ENCODE measurements around the gene RNF26.

The RNF26 gene

DNA sequence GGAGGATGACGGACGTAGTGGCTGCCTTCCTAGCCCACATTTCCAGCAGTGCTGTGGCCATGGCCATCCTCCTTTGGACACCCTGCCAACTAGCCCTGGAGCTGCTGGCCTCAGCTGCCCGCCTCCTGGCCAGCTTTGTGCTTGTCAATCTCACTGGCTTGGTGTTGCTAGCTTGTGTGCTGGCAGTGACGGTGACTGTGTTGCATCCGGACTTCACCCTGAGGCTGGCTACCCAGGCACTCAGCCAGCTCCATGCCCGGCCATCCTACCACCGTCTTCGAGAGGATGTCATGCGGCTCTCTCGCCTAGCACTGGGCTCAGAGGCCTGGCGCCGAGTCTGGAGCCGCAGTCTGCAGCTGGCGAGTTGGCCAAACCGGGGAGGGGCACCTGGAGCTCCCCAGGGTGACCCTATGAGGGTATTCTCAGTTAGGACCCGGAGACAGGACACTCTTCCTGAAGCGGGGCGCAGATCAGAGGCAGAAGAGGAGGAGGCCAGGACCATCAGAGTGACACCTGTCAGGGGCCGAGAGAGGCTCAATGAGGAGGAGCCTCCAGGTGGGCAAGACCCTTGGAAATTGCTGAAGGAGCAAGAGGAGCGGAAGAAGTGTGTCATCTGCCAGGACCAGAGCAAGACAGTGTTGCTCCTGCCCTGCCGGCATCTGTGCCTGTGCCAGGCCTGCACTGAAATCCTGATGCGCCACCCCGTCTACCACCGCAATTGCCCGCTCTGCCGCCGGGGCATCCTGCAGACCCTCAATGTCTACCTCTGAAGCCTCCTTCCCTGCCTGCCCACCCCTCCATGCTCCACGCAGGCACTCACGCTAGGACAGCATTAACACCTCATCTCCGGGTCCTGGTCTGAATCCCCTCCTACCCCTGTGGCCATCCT lies 1.6 kb downstream of the RNF26 start:
- in situ Hi-C loops (cut with HindIII; ENCODE audit: low sequenced_read_pairs) = no loop called here

DNA sequence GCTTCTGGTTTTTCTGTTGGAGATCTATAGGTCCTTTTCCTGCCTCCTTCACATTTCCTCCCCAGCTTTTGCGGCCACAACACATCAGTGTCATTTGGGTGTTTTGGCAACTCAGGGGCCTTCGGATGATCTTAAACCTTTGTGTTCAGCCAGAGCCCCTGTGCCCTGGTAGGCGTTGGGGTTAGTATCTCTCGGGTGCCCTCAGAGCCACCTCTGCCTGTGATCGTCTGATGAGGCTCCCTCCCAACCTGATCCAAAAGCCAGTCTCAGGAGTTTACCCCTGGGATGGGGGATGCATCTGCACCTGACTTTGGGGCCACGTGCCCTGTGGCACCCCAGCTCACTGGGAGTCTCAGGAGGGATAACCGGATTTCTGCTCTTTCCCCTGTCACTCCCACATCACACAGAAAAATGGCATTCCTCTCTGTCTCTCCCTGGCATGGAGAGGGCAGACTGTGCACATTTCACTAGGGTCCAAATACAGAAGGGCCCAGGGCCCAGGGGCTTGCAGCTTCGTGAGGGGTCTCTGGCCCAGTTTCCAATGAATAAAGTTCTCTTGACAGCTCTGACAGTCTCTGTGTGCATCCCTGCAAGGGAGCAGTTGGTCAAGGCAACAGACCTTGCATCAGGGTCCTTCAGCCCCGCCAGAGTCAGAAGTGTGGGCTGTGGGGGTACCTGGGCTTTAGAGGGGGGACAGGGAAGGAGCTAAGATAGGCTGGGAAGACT lies 2.6 kb downstream of the RNF26 start:
- in situ Hi-C loops (cut with HindIII; ENCODE audit: low sequenced_read_pairs) = no loop called here

DNA sequence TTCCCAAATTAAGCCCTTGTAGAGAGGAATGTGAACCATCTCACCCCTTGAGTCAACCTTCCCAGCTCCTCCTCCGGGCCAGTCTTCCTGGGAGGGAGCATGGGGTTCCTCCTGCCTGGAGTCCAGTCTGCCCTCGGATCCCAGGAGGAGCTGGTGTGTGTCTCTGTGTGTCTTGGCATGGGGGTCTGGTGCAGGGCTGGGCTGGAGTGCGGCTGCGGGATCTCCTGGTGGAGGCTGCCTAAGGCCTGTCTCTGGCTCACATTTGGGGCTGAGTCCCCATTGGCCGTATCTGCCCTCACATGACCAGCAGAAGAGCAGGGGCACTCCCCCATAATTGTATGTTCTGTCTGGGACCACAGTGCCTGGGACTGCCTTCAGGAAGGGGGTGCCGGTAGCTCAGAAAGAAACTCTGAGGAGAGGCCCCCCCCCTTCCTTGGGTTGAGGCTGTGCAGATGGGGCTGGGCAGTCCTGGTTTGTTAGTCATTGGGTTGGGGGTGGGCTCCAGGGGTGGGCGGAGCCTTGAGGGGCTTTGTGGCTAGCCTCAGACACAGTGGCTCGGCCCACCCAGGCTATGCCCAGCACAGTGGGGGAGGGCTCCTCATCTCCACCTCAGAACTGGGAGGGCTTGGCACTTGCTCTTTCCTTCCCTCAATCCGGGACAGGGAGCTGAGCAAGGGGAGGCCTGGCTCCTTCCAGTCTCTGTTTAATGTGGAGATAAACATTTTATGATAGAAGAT lies 3.4 kb downstream of the RNF26 start:
- in situ Hi-C loops (cut with HindIII; ENCODE audit: low sequenced_read_pairs) = no loop called here

DNA sequence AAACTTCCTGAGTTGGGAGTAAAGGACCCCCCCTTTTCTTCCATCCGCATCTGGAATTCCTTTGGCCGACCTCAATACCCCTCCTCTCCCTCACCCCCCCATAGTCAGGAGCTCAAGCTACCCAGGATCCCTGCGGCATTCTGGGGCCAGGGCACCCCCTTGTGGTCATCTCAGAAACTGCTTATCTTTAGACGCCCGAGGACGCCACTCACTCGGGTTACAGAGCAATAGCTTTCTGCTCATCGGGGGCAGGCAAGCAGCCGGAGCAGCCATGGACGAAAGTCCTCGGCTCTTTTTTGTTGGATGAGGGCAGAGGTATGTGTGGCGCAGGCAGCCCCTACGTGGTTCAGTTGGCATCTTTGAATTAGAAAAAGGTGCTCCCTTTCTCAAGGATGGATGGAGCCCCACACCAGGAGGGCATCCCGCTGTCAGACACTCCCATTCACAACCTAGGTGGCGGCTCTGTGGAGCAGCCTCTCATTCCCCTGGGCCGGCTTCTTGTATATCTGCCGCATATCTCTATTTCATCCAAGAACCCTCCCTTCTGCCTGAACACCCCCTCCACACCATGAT lies 4.1 kb downstream of the RNF26 start:
- in situ Hi-C loops (cut with HindIII; ENCODE audit: low sequenced_read_pairs) = no loop called here

DNA sequence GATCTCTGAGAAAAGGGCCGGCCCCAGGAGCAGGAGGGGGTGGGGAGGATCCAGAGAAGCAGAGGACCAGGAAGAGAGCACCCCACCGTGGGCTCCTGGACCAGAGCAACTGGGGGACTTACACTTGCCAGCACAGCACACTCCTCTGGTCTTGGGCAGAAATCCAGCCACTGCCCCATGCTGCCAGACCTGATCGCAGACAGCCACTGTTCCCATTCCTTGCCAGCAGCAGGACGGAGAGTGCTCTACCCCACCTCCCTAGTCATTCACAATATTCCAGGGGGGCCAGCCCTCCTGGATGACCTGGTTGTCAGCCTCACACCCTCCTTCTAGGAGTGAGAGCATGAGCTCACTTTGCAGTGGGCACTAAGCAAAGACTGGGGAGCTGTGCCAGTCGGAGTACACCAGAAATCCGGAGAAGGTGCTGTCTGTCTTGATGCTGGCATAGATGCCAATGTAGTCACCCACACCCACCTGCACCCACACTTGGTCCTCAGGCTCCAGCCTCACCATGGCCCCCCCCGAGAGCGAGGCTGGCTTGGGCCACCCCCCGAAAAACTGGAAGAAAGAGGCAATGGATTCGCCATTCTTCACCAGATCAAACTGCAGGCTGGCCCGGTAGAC lies 4.8 kb downstream of the RNF26 start:
- in situ Hi-C loops (cut with HindIII; ENCODE audit: low sequenced_read_pairs) = no loop called here

DNA sequence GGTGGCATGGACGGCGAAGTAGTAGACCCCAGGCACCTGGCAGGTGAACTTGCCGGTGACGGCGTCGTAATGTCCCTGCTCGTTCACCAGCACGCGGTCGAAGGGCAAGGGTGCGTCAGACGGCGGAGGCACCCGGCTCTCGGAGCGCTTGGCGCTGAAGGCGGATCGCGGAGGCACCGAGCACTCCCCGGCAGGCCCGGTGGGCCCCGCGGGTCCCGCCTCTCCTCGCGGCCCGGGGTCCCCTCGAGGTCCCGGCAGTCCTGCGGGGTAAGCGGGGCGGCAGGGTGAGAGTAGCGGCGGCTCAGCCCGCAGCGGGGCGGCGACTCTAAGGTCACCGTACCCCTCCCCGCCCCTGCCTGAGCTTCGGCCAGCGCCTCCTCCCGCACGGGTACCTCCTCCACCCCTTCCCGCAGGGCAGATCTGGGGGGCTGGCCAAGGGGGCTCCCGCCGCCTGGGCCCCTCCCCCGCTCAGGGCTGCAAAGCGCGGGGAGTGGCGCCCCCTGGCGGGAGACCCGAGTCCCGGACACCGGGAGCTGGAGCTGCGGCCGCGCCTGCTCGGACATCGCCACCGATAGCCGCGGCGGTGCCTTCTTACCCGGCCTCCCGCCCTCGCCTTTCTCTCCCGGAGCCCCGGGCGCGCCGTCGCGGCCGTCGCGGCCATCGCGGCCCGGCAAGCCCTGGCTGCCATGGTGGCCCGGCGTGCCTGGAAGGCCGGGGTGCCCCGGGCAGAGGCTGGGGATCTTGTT lies 5.4 kb downstream of the RNF26 start:
- in situ Hi-C loops (cut with HindIII; ENCODE audit: low sequenced_read_pairs) = no loop called here

DNA sequence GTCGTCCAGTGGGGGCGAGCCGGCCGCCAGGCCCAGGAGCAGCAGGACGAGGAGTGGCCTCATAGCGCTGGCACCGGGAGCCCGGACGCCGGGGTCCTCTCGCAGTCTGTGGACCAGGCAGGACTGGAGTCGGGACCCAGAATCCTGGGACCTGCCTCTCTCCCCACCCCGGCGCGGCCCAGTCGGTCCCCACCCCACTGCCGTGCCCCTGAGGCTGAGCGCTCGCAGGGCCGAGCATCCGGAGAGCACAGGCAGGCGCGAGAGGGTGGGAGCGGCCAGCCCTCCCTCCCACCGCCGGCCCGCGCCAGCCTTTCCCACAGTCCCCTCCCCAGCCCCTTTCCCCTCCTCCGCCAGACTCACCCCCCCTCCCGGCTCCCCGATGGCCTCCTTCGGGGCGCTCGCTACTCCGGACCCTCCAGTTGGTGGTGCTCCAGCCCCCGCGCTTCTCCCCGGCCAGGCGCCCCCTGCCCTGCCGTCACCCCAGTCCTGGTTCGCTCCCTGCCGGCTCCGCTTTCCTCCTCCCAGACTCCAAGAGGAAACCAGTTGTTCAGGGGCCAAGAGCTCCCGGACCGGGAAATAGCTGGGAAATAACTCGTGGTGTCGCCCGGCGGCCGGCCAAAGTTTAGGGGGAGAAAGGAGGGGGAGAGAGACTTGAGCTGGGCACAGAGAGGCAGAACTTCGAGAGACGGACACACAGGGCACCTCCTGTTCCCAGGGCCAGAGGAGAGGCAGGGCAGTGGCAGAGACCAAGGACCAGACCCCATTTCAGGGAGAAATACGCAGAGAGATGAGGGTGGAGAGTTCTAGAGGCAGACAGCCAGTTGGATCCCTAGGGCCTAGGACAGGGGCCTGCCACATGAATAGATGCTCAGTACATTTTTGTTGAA lies 6.3 kb downstream of the RNF26 start, which contains the start of gene C1QTNF5:
TSS of gene C1QTNF5 (minus strand) at position 549 of the 887 bp plus-strand sequence. CDS start at position 63, 486 bp downstream.
- in situ Hi-C loops (cut with HindIII; ENCODE audit: low sequenced_read_pairs) = no loop called here

DNA sequence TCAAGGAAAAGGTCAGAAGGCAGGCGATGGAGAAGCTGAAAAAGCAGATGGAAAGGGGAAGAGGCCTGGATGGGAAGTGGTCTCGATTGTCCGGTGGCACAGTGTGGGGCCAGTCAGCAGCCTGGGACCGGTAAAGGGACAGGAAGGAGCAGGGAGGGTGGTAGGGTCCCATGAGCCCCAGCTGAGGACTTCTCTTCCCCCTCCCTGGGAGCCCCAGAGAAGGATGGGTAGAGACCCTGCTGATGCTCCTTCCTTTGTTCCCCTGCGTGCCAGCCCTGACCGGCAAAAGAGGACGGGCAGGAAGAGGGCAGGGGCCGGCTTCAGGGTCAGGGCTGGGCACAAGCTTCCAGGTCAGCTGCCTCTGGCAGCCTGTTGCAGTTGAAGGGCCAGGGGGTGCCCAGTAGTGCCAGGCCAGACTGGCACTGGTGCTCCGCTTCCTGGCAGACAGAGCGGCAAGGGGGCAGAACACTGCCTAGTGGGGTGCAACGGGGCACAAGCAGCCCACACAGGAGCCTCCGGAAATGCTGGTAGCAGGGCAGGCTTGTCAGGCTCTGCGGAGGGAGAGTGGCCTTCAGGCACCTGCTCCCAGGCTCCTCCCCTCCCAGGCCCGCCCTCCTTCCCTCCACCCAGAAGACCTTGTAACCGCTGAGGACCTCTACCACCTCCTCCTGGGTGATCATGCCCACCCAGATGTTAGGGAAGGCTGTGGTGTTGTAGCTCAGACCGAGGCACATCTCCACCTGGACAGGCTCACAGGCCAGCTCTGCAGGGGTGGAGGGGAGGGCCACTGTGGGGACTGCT lies 7.1 kb downstream of the RNF26 start:
- in situ Hi-C loops (cut with HindIII; ENCODE audit: low sequenced_read_pairs) = no loop called here

DNA sequence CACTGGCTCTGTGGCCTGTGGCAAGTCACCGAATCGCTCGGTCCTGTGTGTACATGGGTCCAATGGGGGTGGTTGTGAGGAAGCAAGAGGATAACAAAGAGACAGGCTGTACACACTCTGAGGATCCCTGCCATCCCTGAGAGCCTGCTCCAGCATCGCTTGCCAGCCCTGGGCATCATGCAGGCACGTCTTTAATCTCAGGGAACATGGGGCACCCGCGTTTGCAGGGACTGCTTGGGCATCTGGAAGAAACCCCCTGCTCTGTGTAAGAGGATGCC lies 7.6 kb downstream of the RNF26 start:
- in situ Hi-C loops (cut with HindIII; ENCODE audit: low sequenced_read_pairs) = no loop called here

DNA sequence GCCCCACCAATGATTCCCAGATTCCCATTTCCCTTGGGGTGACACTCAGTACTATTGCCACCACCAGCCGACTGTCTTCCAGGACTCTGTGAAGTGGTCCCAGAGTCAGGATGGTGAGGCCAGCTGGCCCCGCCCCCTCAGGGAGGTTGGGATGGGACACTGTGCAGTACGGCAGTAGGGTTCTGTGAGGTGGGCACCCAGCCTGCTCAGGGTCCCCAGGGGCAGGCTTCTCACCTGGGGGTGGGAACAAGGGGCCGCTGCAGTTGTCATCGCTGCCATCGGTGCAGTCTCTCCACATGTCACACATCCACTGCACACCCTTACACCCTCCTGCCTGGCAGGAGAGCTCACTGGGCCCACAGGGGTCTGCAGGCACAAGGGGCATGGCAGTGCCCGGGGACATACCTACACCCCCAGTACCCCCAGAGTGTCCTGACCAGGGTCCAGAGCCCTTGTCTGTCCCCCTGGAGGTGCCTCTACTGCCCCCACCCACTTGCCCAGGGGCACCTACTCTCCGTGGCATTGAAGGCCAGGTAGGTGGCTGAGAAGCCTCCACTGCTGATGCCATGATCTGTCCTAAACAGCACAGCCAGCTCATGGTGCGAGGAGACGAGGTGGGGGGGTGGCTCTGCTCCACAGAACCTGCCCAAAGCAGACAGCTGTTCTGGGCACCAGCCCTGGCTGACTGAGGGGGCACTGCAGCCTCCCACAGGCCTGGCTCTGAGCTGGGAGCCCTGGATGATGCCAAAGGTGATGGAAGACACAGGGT lies 8.2 kb downstream of the RNF26 start:
- in situ Hi-C loops (cut with HindIII; ENCODE audit: low sequenced_read_pairs) = no loop called here

DNA sequence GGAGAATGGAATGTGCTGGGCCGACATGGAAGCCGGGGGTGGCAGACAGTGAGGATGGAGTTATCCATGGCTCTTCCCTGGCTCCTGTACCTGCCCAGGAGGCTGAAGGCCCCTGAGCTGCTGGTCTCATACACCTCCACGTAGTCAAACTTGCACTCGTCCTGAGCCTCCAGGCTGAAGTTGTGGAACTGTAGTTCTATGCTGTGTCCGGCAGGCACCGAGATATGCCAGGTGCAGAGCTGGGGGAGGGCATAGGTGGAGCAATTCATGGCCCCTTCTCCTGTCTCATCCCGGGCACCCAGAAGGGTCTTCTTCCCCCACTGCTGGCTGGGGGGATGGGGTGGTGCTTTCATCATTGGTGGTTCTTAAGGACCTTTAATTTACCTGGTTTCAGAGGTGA lies 9.4 kb downstream of the RNF26 start:
- in situ Hi-C loops (cut with HindIII; ENCODE audit: low sequenced_read_pairs) = no loop called here

DNA sequence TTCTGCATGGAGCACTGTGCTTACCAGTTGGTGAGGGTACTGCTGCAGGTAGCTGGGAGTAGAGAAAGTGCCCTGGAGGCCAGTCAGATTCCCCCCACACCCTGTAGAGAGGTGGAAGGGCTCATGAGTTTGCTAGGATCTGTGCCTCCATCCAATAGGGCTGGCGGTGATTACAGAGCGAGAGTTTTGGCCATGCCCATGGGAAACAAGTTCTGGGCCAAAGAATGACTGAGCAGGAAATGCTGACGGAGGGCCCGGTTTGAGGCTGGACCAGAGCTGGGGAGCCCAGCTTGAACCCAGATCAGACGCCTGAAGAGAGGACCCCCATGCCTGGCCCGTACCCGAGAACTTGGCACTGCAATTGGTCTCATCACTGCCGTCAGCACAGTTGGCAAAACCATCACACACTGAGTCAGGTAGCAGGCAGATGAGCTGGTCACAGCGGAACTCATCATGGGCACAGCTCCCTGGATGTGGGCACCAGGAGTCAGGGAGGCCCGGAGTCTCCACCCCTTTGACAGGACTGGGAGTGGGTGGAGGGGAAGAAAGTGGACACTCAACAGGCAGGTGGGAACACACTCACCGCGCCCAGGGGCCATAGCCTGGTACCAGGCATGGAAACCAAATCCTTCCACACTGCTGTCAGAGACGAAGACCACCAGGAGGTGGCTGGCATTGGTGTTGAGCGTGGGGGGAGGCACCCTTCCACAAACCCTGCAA lies 10.1 kb downstream of the RNF26 start:
- in situ Hi-C loops (cut with HindIII; ENCODE audit: low sequenced_read_pairs) = no loop called here

DNA sequence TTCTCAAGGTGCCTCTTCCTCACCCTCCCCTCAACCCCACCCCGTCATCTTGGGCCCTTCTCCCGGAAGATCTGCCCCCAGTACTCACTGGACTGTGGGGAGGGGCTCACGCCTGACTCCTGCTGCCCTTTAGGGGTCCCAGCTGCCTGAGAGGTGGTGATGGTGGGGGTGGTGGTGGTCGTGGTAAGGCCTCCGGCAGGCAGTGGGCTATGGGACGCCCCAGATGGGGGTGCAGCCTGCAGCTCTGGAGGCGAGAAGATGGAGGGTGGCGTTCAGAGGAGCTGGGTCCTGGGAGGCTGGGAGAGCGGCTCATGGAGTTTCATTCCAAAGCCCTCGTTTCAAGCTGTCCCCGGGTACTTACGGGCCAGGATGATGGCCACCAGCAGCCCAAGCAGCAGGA lies 11.4 kb downstream of the RNF26 start:
- in situ Hi-C loops (cut with HindIII; ENCODE audit: low sequenced_read_pairs) = no loop called here

DNA sequence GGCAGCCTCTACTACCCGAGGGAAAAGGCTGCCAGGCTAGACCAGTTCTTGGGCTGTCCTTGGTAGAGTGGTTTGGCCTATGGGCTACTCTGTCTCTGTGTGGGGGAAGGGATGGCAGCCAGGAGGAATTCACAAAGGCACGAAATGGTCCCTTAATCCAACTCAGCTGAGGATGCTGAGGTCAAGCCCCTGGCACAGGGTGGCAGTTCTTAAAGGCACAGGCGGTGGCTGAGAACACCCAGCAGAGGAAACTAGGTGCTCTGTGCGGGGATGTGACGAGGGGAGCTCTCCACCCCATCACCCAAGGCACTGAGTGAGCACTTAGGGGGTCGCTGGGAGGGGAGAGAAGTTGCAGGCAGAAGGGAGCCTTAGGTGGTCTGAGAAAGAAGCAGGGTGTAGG lies 12.3 kb downstream of the RNF26 start, which contains the start of gene MFRP:
TSS of gene MFRP (minus strand) at position 101 of the 400 bp plus-strand sequence. CDS start 192 bp downstream, outside the sequence.
- in situ Hi-C loops (cut with HindIII; ENCODE audit: low sequenced_read_pairs) = no loop called here

DNA sequence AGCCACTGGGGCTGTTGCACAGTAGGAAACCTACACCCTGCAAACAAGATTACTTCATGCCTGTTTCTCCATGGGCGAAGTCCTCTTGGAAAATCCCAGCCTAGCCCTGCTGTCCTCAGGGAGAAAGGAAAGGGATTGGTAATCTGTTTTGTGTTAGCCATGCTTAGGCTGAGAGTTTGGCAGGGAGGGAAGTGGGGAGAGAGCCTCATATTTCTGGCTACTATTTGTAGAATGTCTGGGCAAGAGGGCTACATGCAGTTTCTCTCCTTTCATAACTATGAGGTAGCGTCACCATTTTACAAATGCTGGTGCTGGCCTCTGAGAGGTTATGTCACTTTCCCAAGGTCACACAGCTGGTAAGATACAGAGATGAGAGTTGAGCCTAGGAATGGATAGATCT lies 12.9 kb downstream of the RNF26 start:
- in situ Hi-C loops (cut with HindIII; ENCODE audit: low sequenced_read_pairs) = no loop called here

DNA sequence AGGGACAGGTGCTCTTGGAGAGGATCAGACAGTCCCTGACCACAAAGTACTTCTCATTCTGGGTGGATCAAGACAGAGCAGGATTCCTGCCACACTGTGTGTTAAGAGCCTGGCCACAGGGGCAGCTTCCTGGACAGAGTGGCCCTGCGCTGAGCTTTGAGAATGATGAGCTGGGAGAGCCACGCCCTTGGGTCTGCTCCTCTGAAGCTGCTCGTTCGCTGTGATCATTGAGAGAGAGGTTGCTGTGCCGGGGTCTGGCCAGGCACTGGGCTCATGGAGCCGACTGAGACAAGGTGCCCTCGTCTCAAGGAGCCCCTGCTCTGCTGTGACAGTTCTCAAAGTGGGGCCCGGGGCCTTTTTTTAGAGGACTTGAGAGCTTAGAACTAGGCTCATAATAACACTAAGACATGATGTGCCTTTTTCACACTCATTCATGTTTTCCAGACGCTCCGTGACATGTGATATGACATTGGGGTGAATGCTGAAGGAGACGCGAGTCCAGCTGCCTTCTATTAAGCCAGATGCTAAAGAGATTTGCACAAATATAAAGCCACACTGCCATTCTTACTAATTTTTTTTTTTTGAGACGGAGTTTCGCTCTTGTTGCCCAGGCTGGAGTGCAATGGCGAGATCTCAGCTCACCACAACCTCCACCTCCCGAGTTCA lies 13.7 kb downstream of the RNF26 start:
- in situ Hi-C loops (cut with HindIII; ENCODE audit: low sequenced_read_pairs) = no loop called here

Measured in endothelial cell of hepatic sinusoid (primary cell).